Choroid plexus epithelial cell (primary cell): ENCODE measurements around the gene PRICKLE2.

Experiments used
- DNase-seq: peaks from one replicate; pipeline ENCODE4 v3.0.0-alpha.2; 2010; ENCODE audit warnings: low read depth
- H3K4me3 ChIP-seq: 2 replicates; pipeline ENCODE4 v1.5.1; 2011; ENCODE audit warnings: low read depth, mild to moderate bottlenecking, control low read depth, low read length, moderate library complexity
- CTCF ChIP-seq: conservative IDR thresholded peaks from 2 replicates; pipeline ENCODE4 v1.5.1; 2011; ENCODE audit warnings: low read depth, mild to moderate bottlenecking, control low read depth, inconsistent platforms, low read length, moderate library complexity

PRICKLE2 gene

GRCh38 chr3:64083575-64083974 lies 141.7 kb downstream of the PRICKLE2 start:
- peak; percentile 31 for DNase-seq
- no peak for TF ChIP-seq CTCF
- no peak overlapping the region for H3K4me3 ChIP-seq

DNA sequence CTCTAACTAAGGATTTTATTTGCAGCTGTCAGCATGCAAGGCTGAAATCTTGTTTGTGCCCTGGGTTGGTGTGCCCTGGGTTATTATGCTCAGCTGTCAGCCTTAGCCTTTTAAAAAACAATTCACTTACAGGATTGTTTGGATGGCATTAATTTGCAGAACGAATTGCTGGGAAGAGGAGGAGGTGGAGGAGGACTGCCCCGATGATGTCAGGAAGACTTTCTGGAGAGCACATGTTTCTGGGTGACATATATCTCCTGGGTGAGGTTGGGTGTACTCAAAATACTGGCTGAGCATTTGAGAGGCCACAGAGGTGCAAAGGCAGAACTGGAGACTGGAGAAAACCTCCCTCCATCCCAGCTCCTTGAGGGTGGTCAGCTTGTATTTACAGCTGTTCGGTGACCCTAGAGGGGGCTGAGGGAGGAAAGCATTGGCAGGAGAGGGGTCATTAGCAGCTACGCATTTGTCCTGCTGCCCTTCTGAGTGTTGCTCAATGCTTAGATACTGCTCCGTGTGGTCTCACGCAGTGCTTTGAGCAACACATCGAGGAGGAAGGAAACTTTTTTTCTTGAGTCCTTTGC lies 142.2 kb downstream of the PRICKLE2 start:
- peak; percentile 71 for DNase-seq
- TF ChIP-seq CTCF: no peak
- no peak overlapping the region for H3K4me3 ChIP-seq

DNA sequence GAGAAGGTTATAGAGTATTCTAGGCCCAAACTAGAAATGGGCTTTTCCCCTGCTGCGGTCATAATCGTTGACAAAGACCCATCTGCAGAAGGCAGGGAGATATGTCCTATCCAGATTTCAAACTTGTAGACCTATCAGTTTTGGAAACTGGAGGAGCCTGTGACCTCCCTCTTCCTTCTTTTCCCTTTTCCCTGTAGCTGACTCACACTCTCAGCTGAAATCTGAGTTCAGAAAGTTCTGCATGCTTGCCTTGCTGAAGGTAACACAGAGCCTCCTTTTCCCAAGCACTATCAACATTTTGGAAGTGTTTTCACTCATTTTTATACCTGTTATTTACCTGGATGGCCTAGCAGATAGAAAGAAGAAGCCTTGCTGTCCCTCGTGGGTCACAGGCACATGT lies 142.9 kb downstream of the PRICKLE2 start:
- no peak for TF ChIP-seq CTCF
- no peak overlapping the region for H3K4me3 ChIP-seq
- no peak for DNase-seq

DNA sequence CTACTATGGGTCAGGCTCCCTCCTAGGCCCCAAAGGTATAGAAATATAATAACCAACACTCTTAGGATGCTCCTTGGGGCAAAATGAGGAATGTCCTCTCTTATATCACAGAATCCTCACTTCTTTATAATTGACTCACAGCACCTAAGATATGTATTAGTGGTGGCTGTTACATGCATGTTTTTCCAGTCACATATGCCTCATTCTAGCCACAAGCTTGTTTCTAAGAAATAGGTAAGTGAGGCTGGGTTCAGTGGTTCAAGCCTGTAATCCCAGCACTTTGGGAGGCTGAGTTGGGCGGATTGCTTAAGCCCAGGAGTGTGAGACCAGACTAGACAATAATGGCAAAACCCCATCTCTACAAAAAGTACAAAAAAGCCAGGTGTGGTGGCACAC lies 144.0 kb downstream of the PRICKLE2 start:
- TF ChIP-seq CTCF: no peak
- no peak for DNase-seq
- no peak overlapping the region for H3K4me3 ChIP-seq

- DNase-seq: no peak
- no peak overlapping the region for H3K4me3 ChIP-seq
- TF ChIP-seq CTCF: no peak
These were observed 144.5 kb downstream of the PRICKLE2 start for GRCh38 chr3:64080616-64081234.

DNA sequence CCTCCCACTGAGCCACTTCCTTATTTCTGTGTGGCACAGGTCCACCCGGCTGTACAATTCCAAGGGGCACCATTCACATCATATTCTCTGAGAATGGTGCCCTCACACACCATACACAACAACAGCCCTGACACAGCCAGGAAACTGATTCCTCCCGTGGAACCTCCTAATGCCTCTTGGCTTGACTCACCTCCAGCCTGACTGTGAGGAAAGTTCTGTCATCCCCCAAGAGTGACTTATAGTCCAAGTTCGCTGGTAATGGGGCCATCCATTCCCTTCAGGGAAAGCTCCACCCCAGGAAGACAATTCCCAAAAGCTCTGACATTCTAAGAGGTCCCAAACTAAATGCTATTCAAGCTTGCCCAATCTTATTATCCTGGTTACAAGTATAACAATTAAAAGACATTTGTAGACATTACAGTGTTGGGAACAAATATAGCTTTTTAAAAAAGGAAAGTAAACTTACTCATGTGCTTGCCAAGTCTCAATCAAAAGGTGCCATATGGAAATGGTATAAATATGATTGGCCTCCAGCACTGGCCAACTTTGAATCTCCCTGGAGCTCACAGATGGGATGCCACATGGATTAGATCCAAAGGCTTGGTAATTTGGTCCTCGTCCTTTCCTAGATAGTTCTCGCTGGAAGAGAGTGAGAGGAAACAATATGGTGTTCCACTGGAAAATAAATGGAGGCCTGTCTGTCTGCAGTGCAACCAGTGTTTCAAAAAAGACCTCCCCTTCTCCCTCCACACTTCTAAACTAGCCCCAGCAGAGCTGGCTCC lies 145.7 kb downstream of the PRICKLE2 start:
- DNase-seq: no peak
- TF ChIP-seq CTCF: no peak
- H3K4me3 ChIP-seq: no peak overlapping the region
